GM12878 (cell line): ENCODE results near the gene HIRA. TPM values are rescaled to one million over a fixed set of nuclear protein-coding genes. Genes with fewer than 3 reads are reported as not detected.

Source experiments
- ATAC-seq: fragments of 200-7000 bp; cut with Tn5 transposase; 3 replicates; pipeline ENCODE4 v1.9.1; 2020; ENCODE audit warnings: mild to moderate bottlenecking, moderate library complexity
- BruUV-seq: library from RNA; stranded (reverse); fragments of 400-500 nt; replicated peaks from 2 replicates; lab custom pipeline; 2021; lab: Mats Ljungman, UMichigan
- CTCF ChIA-PET: fragments of 300-600 bp; sonication (Branson Sonifier 250); formaldehyde crosslinking; extraction: SDS; loops from one replicate; lab custom pipeline; 2021; ENCODE audit warnings: inconsistent platforms; lab: Yijun Ruan, JAX
- POLR2A ChIA-PET: fragments of 350-600 bp; formaldehyde crosslinking; extraction: SDS; loops from one replicate; lab custom pipeline; 2021; ENCODE audit warnings: inconsistent platforms; lab: Charles Lee
- RAD21 ChIA-PET: fragments of 300-600 bp; sonication (Branson Sonifier 250); formaldehyde crosslinking; loops from one replicate; lab custom pipeline; 2023; ENCODE audit warnings: antibody characterized with exemption; ENCODE audit not compliant: unreplicated experiment; lab: Charles Lee
- SMC1A ChIA-PET: fragments of 300-600 bp; sonication (Branson Sonifier 250); formaldehyde crosslinking; loops from one replicate; lab custom pipeline; 2023; ENCODE audit not compliant: unreplicated experiment, uncharacterized antibody; lab: Charles Lee
- DNase-seq: peaks from one replicate; pipeline ENCODE4 v3.0.0-alpha.2; 2011; ENCODE audit warnings: low read depth, low spot score
- FAIRE-seq: peaks from 3 replicates; lab custom pipeline; 2011; peaks lifted over from hg19 to GRCh38; lab: Jason Lieb, UNC
- H2AFZ ChIP-seq: 2 replicates; pipeline ENCODE4 v1.6.0; 2011; ENCODE audit warnings: low read depth, low read length, control low read depth; ENCODE audit not compliant: control insufficient read depth
- H3K27ac ChIP-seq: 2 replicates; pipeline ENCODE4 v1.5.1; 2011; ENCODE audit warnings: control low read depth; ENCODE audit not compliant: control insufficient read depth, insufficient read depth
- H3K27me3 ChIP-seq, 2 experiments: replicated peaks in 1 of 2; 2 replicates each; pipeline versions ENCODE4 v1.6.0 to v1.6.1; 2011; ENCODE audit warnings: low read length in 1 of 2; ENCODE audit not compliant: control insufficient read depth in 2 of 2, insufficient read depth in 2 of 2
- H3K36me3 ChIP-seq, 2 experiments: 2 replicates each; pipeline ENCODE4 v1.5.1; 2011; ENCODE audit warnings: low read length in 1 of 2; ENCODE audit not compliant: control insufficient read depth in 2 of 2, insufficient read depth in 2 of 2
- H3K4me1 ChIP-seq: 2 replicates; pipeline ENCODE4 v1.6.1; 2011; ENCODE audit warnings: mild to moderate bottlenecking, low read length, moderate library complexity, mixed read lengths; ENCODE audit not compliant: control insufficient read depth, insufficient read depth
- H3K4me2 ChIP-seq: 2 replicates; pipeline ENCODE4 v1.6.0; 2011; ENCODE audit warnings: control low read depth; ENCODE audit not compliant: control insufficient read depth, insufficient read depth
- H3K4me3 ChIP-seq: fragments of 200-600 bp; sonication (generic); 2 replicates; pipeline ENCODE4 v1.5.1; 2016
- H3K79me2 ChIP-seq: 2 replicates; pipeline ENCODE4 v1.6.0; 2011; ENCODE audit warnings: low read length; ENCODE audit not compliant: control insufficient read depth, insufficient read depth
- H3K9ac ChIP-seq: 2 replicates; pipeline ENCODE4 v1.8.0; 2011; ENCODE audit warnings: low read length, control low read depth, mixed read lengths; ENCODE audit not compliant: control insufficient read depth, insufficient read depth
- H3K9me3 ChIP-seq: replicated peaks from 3 replicates; pipeline ENCODE4 v1.5.1; 2011; ENCODE audit warnings: mild to moderate bottlenecking, low read length; ENCODE audit not compliant: control insufficient read depth, insufficient read depth
- H4K20me1 ChIP-seq: 2 replicates; pipeline ENCODE4 v1.6.0; 2011; ENCODE audit not compliant: control insufficient read depth, insufficient read depth
- BACH1 ChIP-seq: fragments of 450-650 bp; IDR thresholded peaks from 2 replicates; pipeline ENCODE4 v1.6.1; 2017; ENCODE audit warnings: mild to moderate bottlenecking, borderline replicate concordance
- CHD4 ChIP-seq: fragments of 200-600 bp; sonication (generic); IDR thresholded peaks from 2 replicates; pipeline ENCODE4 v1.6.1; 2016; ENCODE audit warnings: mild to moderate bottlenecking
- HDGF ChIP-seq: fragments of 450-650 bp; IDR thresholded peaks from 2 replicates; pipeline ENCODE4 v1.6.1; 2016; ENCODE audit warnings: antibody characterized with exemption
- MTA2 ChIP-seq: fragments of 450-650 bp; IDR thresholded peaks from 2 replicates; pipeline ENCODE4 v1.6.1; 2016; ENCODE audit warnings: low read depth, mild to moderate bottlenecking, moderate library complexity
- POLR2A ChIP-seq: IDR thresholded peaks from 2 replicates; pipeline ENCODE4 v1.6.1; 2011; ENCODE audit warnings: low read depth, mild to moderate bottlenecking, low read length
- SPI1 ChIP-seq: IDR thresholded peaks from 2 replicates; pipeline ENCODE4 v1.6.1; 2011; ENCODE audit warnings: low read depth, mild to moderate bottlenecking, low read length, moderate library complexity, borderline replicate concordance; ENCODE audit not compliant: insufficient read depth
- YBX1 ChIP-seq: fragments of 450-650 bp; IDR thresholded peaks from 2 replicates; pipeline ENCODE4 v1.6.1; 2016; ENCODE audit warnings: antibody characterized with exemption
- ZBED1 ChIP-seq: IDR thresholded peaks from 2 replicates; pipeline ENCODE4 v1.6.1; 2016; ENCODE audit warnings: borderline replicate concordance
- ZZZ3 ChIP-seq: IDR thresholded peaks from 2 replicates; pipeline ENCODE4 v1.6.1; 2011; ENCODE audit warnings: low read depth; ENCODE audit not compliant: control insufficient read depth, insufficient read length
- WGBS: methylation state at CpG from one replicate; pipeline ENCODE4 v1.1.6; 2016; ENCODE audit warnings: low lambda C conversion rate; ENCODE audit not compliant: insufficient replicate concordance, insufficient coverage; ENCODE audit errors: missing lambda C conversion rate; 5-methylcytosine and 5-hydroxymethylcytosine counted together
- in situ Hi-C: fragments of 300-500 bp; cut with MboI; formaldehyde crosslinking; loops from 9 replicates; pipeline ENCODE4 v1.14.3; 2018; ENCODE audit warnings: mixed read lengths
- intact Hi-C: fragments of 100-400 bp; cut with micrococcal nuclease; formaldehyde crosslinking; loops from one replicate; pipeline ENCODE4 v1.14.2; 2022; ENCODE audit not compliant: unreplicated experiment
- polyA plus RNA-seq, 11 experiments: library from polyadenylated mRNA; depleted of rRNA in 4 of 11; unstranded in 6 of 11; stranded (reverse) in 5 of 11; fragments of >200 nt; fragmentation: Nextera tagmentation in 4 of 11; fragmentation: Illumina TruSeq in 1 of 11; extraction: Ambion mirVana in 4 of 11; extraction: Trizol in 1 of 11; gene quantifications; 1 replicate in 1 of 11; 2 replicates in 10 of 11; pipeline versions ENCODE4 v1.2.1 to v1.2.3, GENCODE V29; 2011 to 2016; ENCODE audit warnings: inconsistent platforms in 2 of 11, missing spikeins in 2 of 11, low read depth in 1 of 11
- total RNA-seq, 4 experiments: library from RNA; depleted of rRNA in 3 of 4; stranded (reverse); fragments of >200 nt in 3 of 4; fragmentation: Illumina TruSeq in 1 of 4; extraction: Trizol in 1 of 4; gene quantifications; 2 replicates each; pipeline versions ENCODE4 v1.2.1 to v1.2.3, GENCODE V29; 2013 to 2021
- TF ChIP-seq, protein P1 (sequence below): fragments of 450-650 bp; IDR thresholded peaks from 2 replicates; pipeline ENCODE4 v1.6.1; 2018; ENCODE audit warnings: borderline replicate concordance, mild to moderate bottlenecking; ENCODE audit not compliant: partially characterized antibody
- TF ChIP-seq, protein P2 (sequence below): IDR thresholded peaks from 2 replicates; pipeline ENCODE4 v1.6.1; 2011; ENCODE audit warnings: low read depth, mild to moderate bottlenecking, low read length, moderate library complexity, borderline replicate concordance; ENCODE audit errors: extremely low read depth

Gene HIRA
- total and polyA plus RNA-seq, 10 of the 15 experiments (the other 5 are each of a cell fraction or from before 2014, with no cell fraction given), result 0.34 to 32.7 (median 14.5) TPM

DNA sequence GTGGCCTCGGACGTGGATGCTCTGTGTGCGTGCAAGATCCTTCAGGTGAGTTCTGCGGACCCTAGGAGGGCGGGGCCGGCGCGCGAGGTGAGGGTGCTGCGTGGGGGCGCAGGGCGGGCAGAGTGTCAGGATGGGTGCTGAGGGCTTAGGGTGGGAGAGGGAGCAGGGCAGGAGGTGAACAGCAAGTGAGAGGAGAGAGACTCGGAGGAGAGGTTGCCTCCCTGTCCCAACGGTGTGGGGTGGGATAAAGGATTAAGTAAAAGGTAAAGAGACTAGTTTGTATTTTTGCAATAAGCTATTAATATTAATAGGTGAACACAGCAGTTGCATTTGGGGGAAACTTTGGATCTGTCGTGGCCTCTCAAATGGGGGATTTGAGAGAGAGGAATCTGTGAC lies 48.6 kb upstream of the HIRA start:
- Histone ChIP-seq H3K27ac (peak overlapping the region; percentile 97), H3K4me2 (peak overlapping the region; percentile 71), H2AFZ (peak overlapping the region; percentile 76), H3K36me3 (peaks cover 7 to 11% of the 10 kb centered on the region in 2 experiments; a peak in 3 of 4 replicates), H3K27me3 (no peaks in the 10 kb centered on the region)
- ChIA-PET RAD21 (interaction anchor here (0.6 to 3.6 kb wide), 12 partner anchors 11 to 364 kb away, joined by 3 to 25 read pairs (median 4); partner anchors contain the start of genes ESS2, HIRA, MRPL40 and SLC25A1), POLR2A (interaction anchor here (1.0 to 1.5 kb wide), 4 partner anchors 29 to 136 kb away, joined by 3 to 4 read pairs (median 3); partner anchors contain the start of genes C22orf39 and MRPL40)
- no peak for FAIRE-seq
- BruUV-seq, result no TSS peak
- intact Hi-C loops, result no loop called here
- WGBS, result 2% methylated on average over 15 of the region's 15 CpGs
- TF ChIP-seq BACH1, result no peak
- peak; percentile 12; the same call in 1 of the 2 replicates for TF ChIP-seq POLR2A
- TF ChIP-seq, all 136 proteins: peak for 1
- ATAC-seq (peak; percentile 1; the same call in 2 of the 3 replicates), DNase-seq (no peak)
- H3K9me3 ChIP-seq, result no peaks in the 10 kb centered on the region
- CTCF ChIA-PET, result interaction anchor here (0.7 to 1.6 kb wide), 8 partner anchors 14 to 372 kb away, joined by 3 to 8 read pairs (median 4); partner anchors contain the start of genes ESS2 and SLC25A1
- H3K4me1 ChIP-seq, result no peaks in the 10 kb centered on the region
- H3K9ac ChIP-seq, result peak overlapping the region; percentile 80
- SMC1A ChIA-PET, result interaction anchor here (0.8 to 3.8 kb wide), 8 partner anchors 22 to 335 kb away, joined by 3 to 19 read pairs (median 4); partner anchors contain the start of genes ESS2, HIRA, MRPL40 and SLC25A1
- H3K79me2 ChIP-seq, result peaks cover 39% of the 10 kb centered on the region
- in situ Hi-C loops, result no loop called here
- peak overlapping the region; percentile 85 for H3K4me3 ChIP-seq
- H4K20me1 ChIP-seq, result no peaks in the 10 kb centered on the region; the same call in 1 of the 2 replicates

DNA sequence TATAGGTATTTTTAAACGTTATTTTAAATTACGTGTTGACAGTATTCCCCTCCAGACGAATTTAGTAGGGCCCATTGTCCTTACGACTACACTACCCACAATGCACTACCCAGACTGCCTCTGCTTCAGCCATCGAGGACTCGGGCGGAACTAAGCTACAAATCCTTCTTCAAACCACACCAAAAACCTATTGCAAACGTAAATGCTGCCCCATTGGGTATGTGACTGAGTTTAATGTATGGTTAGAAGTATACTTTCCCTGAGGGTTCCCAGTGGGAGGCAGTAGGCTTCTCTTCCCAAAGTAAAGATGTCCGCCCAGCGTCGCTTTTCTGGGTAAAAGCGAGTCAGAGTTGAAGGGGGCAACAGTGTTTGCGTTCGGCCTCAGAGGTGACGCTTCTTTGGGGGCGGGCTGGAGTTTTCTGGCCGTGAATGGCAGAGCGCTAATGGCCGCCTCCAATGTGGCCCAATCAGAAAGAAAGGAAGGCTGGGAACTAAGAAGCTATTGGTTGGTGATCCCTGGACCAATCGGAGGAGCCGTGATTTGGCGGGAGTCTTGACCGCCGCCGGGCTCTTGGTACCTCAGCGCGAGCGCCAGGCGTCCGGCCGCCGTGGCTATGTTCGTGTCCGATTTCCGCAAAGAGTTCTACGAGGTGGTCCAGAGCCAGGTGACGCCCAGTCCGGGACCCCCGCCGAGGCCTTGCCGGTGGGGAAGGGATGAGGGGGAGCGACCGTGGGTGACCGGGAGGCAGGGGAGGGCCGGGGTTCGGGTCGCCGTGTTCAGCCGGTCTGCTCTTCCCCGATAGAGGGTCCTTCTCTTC lies 48.0 kb upstream of the HIRA start, which contains the start of gene CDC45:
CDC45 (plus strand) TSS at position 566 of the 818 bp plus-strand sequence; CDS start at position 615, 49 bp downstream.
- Histone ChIP-seq H2AFZ (peak within 1 kb of the TSS; percentile 97), H4K20me1 (no peaks in the 10 kb centered on the region; the same call in 1 of the 2 replicates), H3K27me3 (no peaks in the 10 kb centered on the region), H3K4me3 (peak within 1 kb of the TSS; percentile 97), H3K79me2 (peaks cover 39% of the 10 kb centered on the region), H3K9ac (peak within 1 kb of the TSS; percentile 80), H3K36me3 (peaks cover 8 to 12% of the 10 kb centered on the region in 2 experiments; a peak in 3 of 4 replicates), H3K4me1 (no peaks in the 10 kb centered on the region), H3K4me2 (peak within 1 kb of the TSS; percentile 85), H3K9me3 (no peaks in the 10 kb centered on the region), H3K27ac (peak within 1 kb of the TSS; percentile 97)
- intact Hi-C loops, result loop anchor here (1.0 to 10.0 kb wide), 4 partner anchors 31 to 185 kb away; partner anchors contain the start of genes CLTCL1 and MRPL40
- FAIRE-seq (peak; percentile 98), ATAC-seq (peak; percentile 95), DNase-seq (peak; percentile 93)
- SMC1A ChIA-PET, result interaction anchor here (0.8 to 3.8 kb wide), 9 partner anchors 22 to 334 kb away, joined by 3 to 19 read pairs (median 4); partner anchors contain the start of genes ESS2, HIRA, MRPL40 and SLC25A1
- in situ Hi-C loops, result no loop called here
- POLR2A ChIA-PET, result interaction anchor here (0.7 to 1.5 kb wide), 6 partner anchors 28 to 305 kb away, joined by 3 to 4 read pairs (median 3); partner anchors contain the start of genes C22orf39 and MRPL40
- RAD21 ChIA-PET, result interaction anchor here (0.7 to 3.6 kb wide), 11 partner anchors 18 to 364 kb away, joined by 3 to 25 read pairs (median 4); partner anchors contain the start of genes ESS2, HIRA, MRPL40 and SLC25A1
- WGBS, result under 1% methylated on average over 50 of the region's 50 CpGs
- CTCF ChIA-PET, result interaction anchor here (0.5 to 2.8 kb wide), 10 partner anchors 14 to 372 kb away, joined by 3 to 26 read pairs (median 4); partner anchors contain the start of genes ESS2 and SLC25A1
- BruUV-seq, result no TSS peak
- TF ChIP-seq YBX1 (no peak), SPI1 (no peak), CHD4 (no peak), ZZZ3 (no peak), MTA2 (peak; percentile 96), HDGF (no peak), ZBED1 (no peak)
- TF ChIP-seq, protein P1, sequence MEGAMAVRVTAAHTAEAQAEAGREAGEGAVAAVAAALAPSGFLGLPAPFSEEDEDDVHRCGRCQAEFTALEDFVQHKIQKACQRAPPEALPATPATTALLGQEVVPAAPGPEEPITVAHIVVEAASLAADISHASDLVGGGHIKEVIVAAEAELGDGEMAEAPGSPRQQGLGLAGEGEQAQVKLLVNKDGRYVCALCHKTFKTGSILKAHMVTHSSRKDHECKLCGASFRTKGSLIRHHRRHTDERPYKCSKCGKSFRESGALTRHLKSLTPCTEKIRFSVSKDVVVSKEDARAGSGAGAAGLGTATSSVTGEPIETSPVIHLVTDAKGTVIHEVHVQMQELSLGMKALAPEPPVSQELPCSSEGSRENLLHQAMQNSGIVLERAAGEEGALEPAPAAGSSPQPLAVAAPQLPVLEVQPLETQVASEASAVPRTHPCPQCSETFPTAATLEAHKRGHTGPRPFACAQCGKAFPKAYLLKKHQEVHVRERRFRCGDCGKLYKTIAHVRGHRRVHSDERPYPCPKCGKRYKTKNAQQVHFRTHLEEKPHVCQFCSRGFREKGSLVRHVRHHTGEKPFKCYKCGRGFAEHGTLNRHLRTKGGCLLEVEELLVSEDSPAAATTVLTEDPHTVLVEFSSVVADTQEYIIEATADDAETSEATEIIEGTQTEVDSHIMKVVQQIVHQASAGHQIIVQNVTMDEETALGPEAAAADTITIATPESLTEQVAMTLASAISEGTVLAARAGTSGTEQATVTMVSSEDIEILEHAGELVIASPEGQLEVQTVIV, result peak; percentile 96
- TF ChIP-seq, protein P2, sequence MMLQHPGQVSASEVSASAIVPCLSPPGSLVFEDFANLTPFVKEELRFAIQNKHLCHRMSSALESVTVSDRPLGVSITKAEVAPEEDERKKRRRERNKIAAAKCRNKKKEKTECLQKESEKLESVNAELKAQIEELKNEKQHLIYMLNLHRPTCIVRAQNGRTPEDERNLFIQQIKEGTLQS, result no peak
